ENCODE data around the gene FFAR1.
"Not testable (repeated sequence)": the region's sequence is repeated elsewhere in the genome, so short reads cannot be mapped to it uniquely, and the experiment has no call there.

The FFAR1 gene

GRCh38 chr19:35341006-35341405, 6.7 kb upstream of the FFAR1 start:
- no peak for DNase-seq

DNA sequence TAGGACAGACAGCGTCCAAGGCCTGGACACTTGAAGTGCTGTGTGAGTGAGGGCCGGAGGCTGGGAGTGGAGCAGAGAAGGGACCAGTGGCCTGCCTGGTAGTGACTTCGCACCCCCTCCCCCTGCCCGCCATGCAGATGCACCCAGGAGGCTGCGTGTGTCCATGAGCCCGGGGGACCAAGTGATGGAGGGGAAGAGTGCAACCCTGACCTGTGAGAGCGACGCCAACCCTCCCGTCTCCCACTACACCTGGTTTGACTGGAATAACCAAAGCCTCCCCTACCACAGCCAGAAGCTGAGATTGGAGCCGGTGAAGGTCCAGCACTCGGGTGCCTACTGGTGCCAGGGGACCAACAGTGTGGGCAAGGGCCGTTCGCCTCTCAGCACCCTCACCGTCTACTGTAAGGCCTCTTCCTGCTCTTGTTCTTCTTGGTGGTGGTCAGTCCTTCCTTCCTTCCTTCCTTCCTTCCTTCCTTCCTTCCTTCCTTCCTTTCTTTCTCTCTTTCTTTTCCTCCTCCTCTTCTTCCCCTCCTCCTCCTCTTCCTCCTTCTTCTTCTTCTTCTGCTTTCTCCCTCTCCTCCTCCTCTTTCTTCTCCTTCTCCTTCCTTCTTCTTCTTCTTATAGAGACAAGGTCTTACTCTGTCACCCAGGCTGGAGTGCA, 6.0 kb upstream of the FFAR1 start:
- DNase-seq = no peak

GRCh38 chr19:35342430-35342829, 5.3 kb upstream of the FFAR1 start:
- DNase-seq = no peak

- no peak for DNase-seq
These were observed 3.1 kb upstream of the FFAR1 start for GRCh38 chr19:35344511-35345031.

DNA sequence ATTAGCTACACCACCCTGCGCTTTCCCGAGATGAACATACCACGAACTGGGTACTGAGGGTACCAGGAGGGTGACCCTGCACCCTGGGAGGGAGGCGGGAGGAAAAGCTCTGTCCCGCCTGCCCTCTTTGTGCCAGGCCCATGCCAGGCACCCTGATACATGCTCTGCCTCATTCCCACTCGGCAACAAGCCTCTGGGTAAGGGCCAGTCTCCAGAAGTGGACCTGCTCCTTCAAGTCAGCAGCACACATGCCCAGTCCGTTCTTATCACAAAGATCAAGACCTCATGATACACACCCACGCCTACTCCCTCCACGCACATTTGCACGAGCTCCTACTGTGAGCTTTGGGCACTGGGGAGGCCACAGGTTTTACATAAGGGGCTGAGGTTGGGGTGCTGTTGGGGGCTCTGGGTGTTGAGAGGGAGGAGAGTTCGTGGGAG, 2.0 kb upstream of the FFAR1 start:
- no peak for DNase-seq

DNA sequence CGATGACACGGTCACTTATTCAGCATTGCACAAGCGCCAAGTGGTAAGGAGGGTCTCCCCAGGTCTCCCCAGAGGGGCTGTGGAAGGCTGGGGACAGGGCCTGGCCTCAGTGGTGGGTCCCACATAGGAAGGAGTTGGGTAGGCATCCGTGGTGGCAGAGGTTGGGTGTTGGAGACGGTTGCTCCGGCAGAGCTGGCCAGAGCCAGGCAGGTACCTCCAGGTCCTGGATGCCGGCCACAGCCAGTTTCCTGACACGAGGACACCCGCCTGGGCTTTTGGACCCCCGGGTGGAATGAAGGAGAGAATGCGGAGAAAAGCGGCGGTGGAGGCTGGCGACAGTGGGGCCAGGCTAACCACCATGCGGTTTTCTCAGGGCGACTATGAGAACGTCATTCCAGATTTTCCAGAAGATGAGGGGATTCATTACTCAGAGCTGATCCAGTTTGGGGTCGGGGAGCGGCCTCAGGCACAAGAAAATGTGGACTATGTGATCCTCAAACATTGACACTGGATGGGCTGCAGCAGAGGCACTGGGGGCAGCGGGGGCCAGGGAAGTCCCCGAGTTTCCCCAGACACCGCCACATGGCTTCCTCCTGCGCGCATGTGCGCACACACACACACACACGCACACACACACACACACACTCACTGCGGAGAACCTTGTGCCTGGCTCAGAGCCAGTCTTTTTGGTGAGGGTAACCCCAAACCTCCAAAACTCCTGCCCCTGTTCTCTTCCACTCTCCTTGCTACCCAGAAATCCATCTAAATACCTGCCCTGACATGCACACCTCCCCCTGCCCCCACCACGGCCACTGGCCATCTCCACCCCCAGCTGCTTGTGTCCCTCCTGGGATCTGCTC, 1.3 kb upstream of the FFAR1 start:
- no peak for DNase-seq

- DNase-seq = no peak
These were observed 212 bp downstream of the FFAR1 start for GRCh38 chr19:35347930-35348298.

- DNase-seq = no peak
These were observed 1.4 kb downstream of the FFAR1 start for GRCh38 chr19:35348911-35349611.

GRCh38 chr19:35349614-35350521, 2.2 kb downstream of the FFAR1 start:
- no peak for DNase-seq

DNA sequence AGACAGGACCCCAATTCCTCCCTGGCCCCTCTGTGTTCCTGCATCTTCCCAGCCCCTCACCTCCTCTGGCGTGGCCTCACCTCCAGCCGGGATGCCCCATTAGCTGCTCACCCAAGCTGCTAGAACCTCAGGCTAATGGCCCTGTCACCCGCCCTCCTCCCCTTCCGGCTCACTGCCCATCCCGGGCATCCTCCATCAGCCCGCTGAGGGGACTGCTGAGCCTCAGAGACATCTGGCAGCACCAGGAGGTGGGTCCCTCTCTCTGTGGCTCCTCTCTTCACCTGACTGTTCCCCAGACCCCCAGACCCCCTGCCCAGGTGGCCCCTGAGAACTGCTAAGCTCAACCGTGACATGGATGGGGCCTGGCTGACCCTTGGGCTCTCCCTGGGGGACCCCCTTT, 2.9 kb downstream of the FFAR1 start:
- no peak for DNase-seq

GRCh38 chr19:35351411-35352176, 3.9 kb downstream of the FFAR1 start:
- DNase-seq = no peak

DNA sequence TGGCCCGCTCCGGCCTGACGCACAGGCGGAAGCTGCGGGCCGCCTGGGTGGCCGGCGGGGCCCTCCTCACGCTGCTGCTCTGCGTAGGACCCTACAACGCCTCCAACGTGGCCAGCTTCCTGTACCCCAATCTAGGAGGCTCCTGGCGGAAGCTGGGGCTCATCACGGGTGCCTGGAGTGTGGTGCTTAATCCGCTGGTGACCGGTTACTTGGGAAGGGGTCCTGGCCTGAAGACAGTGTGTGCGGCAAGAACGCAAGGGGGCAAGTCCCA, 4.4 kb downstream of the FFAR1 start:
- DNase-seq = no peak

DNA sequence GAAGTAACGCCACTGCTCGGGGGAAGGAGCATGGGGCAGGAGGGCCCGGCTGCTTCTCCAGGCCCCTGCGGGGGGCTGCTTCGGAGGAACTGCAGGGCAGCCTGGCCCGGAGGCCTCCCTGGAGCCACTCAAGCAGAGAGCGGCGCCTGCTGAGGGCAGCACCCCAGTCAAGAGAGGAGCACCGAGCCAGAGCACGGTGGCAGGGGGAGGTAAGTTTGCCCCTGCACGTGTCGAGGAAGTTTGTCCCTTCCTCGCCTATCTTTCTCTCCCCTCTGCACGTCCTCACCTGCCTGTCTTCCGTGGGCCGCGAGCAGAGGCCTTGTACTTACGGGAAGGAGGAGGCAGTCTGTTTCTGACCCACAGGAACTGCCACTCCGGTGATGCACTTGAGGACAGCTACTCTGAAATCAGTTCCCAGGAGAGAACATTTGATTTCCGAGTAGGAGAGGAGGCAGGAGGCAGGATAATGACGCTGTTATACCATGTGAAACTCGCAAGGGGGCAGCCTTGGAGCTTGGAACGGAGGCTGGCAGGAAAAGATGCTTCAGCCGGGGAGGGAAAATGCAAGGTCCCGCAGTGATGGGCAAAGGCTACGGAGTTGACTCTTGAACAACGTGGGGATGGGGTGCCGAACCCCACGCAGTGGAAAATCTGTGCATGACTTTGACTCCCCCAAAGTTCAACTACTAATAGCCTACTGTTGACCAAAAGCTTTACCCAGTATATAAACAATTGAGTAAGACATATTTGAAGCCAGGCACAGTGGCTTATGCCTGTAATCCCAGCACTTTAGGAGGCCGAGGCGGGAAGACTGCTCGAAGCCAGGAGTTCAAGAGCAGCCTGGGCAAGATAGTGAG, 5.0 kb downstream of the FFAR1 start:
- peak in 51 of 58 donors; percentile 9 to 85 (median 48) for DNase-seq

GRCh38 chr19:35353635-35354034, 5.9 kb downstream of the FFAR1 start:
- no peak for DNase-seq

- DNase-seq = no peak
These were observed 7.2 kb downstream of the FFAR1 start for GRCh38 chr19:35354898-35355297.

GRCh38 chr19:35355791-35356460, 8.2 kb downstream of the FFAR1 start:
- DNase-seq = no peak

GRCh38 chr19:35357867-35358573, 10.3 kb downstream of the FFAR1 start, which contains the start of gene FFAR3:
Gene FFAR3 (plus strand): TSS chr19:35358460. CDS start chr19:35358891, 431 bp downstream.
- peak in 8 of 58 donors; percentile 1 to 36 (median 12) for DNase-seq

- not testable (repeated sequence) for DNase-seq
These were observed 11.1 kb downstream of the FFAR1 start for GRCh38 chr19:35358834-35359233.

All from anterior cingulate cortex (tissue), 58 donors.